DND-41 (cell line): ENCODE data around the gene RUNX1.
A peak's percentile ranks its signal among the peaks of the same experiment; 100 is the strongest.

Source experiments
- ATAC-seq: fragments of 200-7000 bp; cut with Tn5 transposase; 3 replicates; pipeline ENCODE4 v1.9.1; 2021; ENCODE audit warnings: low read depth; ENCODE audit not compliant: insufficient read depth
- DNase-seq: peaks from one replicate; pipeline ENCODE4 v3.0.0-alpha.2; 2020
- H2AFZ ChIP-seq: 2 replicates; pipeline ENCODE4 v1.6.0; 2012; ENCODE audit warnings: low read depth, low read length
- H3K27ac ChIP-seq: 2 replicates; pipeline ENCODE4 v1.5.1; 2012; ENCODE audit warnings: low read length, inconsistent platforms
- H3K27me3 ChIP-seq: fragments of 200-600 bp; sonication (generic); 2 replicates; pipeline ENCODE4 v1.6.0; 2012; ENCODE audit warnings: low read length, mild to moderate bottlenecking, inconsistent platforms; ENCODE audit not compliant: insufficient read depth, poor library complexity
- H3K36me3 ChIP-seq: 2 replicates; pipeline ENCODE4 v1.5.1; 2012; ENCODE audit warnings: low read length, inconsistent platforms; ENCODE audit not compliant: insufficient read depth
- H3K4me1 ChIP-seq: 2 replicates; pipeline ENCODE4 v1.5.1; 2012; ENCODE audit warnings: mild to moderate bottlenecking, low read length; ENCODE audit not compliant: insufficient read depth
- H3K4me2 ChIP-seq: 2 replicates; pipeline ENCODE4 v1.6.0; 2012; ENCODE audit warnings: mild to moderate bottlenecking, moderate library complexity, low read length, inconsistent platforms; ENCODE audit not compliant: insufficient read depth
- H3K4me3 ChIP-seq, 2 experiments: fragments of 200-600 bp in 1 of 2; shearing (Covaris generic) in 1 of 2; 2 replicates each; pipeline ENCODE4 v1.5.1; 2012 to 2016; ENCODE audit warnings: inconsistent platforms in 2 of 2, low read length in 2 of 2, mild to moderate bottlenecking in 2 of 2, low read depth in 1 of 2, moderate library complexity in 1 of 2
- H3K79me2 ChIP-seq: 2 replicates; pipeline ENCODE4 v1.6.0; 2012; ENCODE audit warnings: low read length, inconsistent platforms; ENCODE audit not compliant: insufficient read depth
- H3K9ac ChIP-seq: 2 replicates; pipeline ENCODE4 v1.6.0; 2012; ENCODE audit warnings: low read depth, mild to moderate bottlenecking, inconsistent platforms, low read length, moderate library complexity
- H3K9me3 ChIP-seq: 2 replicates; pipeline ENCODE4 v1.5.1; 2012; ENCODE audit warnings: low read length, moderate library complexity, mild to moderate bottlenecking, inconsistent platforms; ENCODE audit not compliant: insufficient read depth, severe bottlenecking
- H4K20me1 ChIP-seq: 2 replicates; pipeline ENCODE4 v1.6.0; 2012; ENCODE audit warnings: low read length; ENCODE audit not compliant: insufficient read depth
- EZH2 ChIP-seq: IDR thresholded peaks from 3 replicates; pipeline ENCODE4 v1.6.1; 2012; ENCODE audit warnings: borderline replicate concordance, low read depth, mild to moderate bottlenecking, moderate library complexity, low read length, inconsistent platforms; ENCODE audit not compliant: severe bottlenecking
- TF ChIP-seq, protein P1 (sequence below): IDR thresholded peaks from 2 replicates; pipeline ENCODE4 v1.5.1; 2012; ENCODE audit warnings: borderline replicate concordance, low read length, moderate library complexity, mild to moderate bottlenecking; ENCODE audit not compliant: poor library complexity, severe bottlenecking; ENCODE audit errors: extremely low read depth

The RUNX1 gene

DNA sequence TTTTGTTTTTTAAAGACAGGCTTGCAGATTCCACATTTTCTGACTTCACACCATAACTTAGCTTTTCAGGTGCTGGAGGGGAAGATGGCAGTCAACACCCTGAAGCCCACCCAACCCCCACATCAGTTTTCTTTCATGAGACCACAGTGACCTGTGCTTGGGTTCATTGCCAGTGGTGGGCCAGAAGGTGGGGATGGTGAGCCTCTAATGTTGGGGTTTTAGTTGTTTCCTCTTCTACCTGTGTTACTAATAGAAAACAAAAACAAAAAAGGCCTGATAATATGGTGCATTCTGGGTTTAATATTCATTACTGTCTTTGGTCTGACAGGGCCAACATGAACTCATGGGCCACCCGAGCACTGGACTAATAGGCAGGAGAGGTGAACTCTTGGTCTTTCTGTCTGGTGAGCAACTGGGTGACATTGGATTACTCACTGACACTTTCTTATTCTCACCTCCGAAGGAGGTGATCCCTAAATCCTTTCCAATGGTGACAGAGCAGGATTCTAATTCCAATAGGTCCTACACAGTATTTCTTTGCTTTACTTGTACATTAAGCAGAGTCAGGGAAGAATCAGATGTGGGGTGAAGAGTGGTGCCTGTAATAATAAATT, 247.5 kb downstream of the RUNX1 start:
- Histone ChIP-seq H3K27me3 (no peaks in the 10 kb centered on the region), H3K79me2 (peaks cover 42% of the 10 kb centered on the region), H3K4me2 (no peak overlapping the region), H3K27ac (no peak overlapping the region), H3K4me1 (no peaks in the 10 kb centered on the region), H3K9me3 (no peaks in the 10 kb centered on the region), H3K9ac (no peak overlapping the region), H3K4me3 (no peak overlapping the region), H3K36me3 (peaks cover 91% of the 10 kb centered on the region), H2AFZ (no peak overlapping the region), H4K20me1 (peaks cover 34% of the 10 kb centered on the region; the same call in 1 of the 2 replicates)
- ATAC-seq (peak; percentile 60; the same call in 2 of the 3 replicates), DNase-seq (no peak)
- TF ChIP-seq EZH2, result no peak
- TF ChIP-seq, protein P1, sequence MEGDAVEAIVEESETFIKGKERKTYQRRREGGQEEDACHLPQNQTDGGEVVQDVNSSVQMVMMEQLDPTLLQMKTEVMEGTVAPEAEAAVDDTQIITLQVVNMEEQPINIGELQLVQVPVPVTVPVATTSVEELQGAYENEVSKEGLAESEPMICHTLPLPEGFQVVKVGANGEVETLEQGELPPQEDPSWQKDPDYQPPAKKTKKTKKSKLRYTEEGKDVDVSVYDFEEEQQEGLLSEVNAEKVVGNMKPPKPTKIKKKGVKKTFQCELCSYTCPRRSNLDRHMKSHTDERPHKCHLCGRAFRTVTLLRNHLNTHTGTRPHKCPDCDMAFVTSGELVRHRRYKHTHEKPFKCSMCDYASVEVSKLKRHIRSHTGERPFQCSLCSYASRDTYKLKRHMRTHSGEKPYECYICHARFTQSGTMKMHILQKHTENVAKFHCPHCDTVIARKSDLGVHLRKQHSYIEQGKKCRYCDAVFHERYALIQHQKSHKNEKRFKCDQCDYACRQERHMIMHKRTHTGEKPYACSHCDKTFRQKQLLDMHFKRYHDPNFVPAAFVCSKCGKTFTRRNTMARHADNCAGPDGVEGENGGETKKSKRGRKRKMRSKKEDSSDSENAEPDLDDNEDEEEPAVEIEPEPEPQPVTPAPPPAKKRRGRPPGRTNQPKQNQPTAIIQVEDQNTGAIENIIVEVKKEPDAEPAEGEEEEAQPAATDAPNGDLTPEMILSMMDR, result peak; percentile 50

DNA sequence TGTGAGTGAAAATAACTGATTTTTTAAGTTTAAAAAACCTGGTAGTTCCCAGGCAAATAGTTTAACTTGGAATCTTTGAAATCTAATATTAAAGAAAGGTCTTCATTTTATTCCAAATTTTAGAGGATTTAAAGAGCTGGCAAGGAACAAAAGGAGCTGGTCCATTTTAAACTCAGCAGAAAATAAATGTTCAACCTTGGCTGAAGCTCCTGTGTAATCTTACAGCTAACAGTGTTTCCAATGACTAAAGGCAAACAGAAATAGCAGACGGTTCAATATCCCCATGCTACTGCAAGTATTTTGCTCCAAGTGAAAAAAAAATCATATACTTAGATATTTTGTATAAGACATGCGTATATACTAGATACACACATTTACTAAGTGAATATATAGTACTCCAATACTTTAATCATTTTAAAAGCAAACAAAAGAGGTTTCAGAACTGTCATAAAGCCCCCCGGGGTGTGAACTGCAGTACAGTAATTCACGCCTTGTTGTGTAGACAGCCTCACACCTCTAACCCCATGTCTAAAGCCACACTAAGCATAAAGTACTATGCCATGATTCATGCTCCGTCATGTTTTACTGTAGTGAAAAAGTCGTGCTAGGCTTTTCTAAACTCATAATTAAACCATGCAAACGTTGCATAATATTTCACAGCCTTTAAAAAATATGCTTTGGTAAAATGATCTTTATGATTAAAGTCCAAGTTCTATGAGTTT, 248.1 kb downstream of the RUNX1 start:
- H3K4me3 ChIP-seq, result no peak overlapping the region
- H3K27me3 ChIP-seq, result no peaks in the 10 kb centered on the region
- ATAC-seq, result no peak
- no peaks in the 10 kb centered on the region for H3K4me1 ChIP-seq
- H3K27ac ChIP-seq, result no peak overlapping the region
- H2AFZ ChIP-seq, result no peak overlapping the region
- peaks cover 91% of the 10 kb centered on the region for H3K36me3 ChIP-seq
- no peak for TF ChIP-seq EZH2
- TF ChIP-seq, protein P1, result no peak
- no peak overlapping the region for H3K9ac ChIP-seq
- no peak for DNase-seq
- H3K79me2 ChIP-seq, result peaks cover 35% of the 10 kb centered on the region
- H4K20me1 ChIP-seq, result peaks cover 37% of the 10 kb centered on the region; the same call in 1 of the 2 replicates
- H3K9me3 ChIP-seq, result no peaks in the 10 kb centered on the region
- H3K4me2 ChIP-seq, result no peak overlapping the region

DNA sequence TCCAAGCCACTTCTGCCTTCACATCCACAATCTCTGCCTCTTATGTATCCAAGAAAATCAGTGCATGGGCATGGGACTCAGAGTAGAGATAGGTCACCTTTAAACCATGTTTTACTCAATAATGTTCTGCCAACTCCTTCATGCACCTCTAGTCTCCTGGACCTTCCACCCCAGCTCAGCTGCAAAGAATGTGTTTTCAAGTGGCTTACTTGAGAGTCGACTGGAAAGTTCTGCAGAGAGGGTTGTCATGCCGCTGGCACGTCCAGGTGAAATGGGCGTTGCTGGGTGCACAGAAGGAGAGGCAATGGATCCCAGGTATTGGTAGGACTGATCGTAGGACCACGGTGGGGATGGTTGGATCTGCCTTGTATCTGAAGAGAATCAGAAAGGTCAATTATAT, 250.0 kb downstream of the RUNX1 start:
- H3K4me3 ChIP-seq, result no peak overlapping the region
- no peaks in the 10 kb centered on the region for H3K27me3 ChIP-seq
- no peak overlapping the region for H3K4me2 ChIP-seq
- peaks cover 20% of the 10 kb centered on the region for H3K79me2 ChIP-seq
- peaks cover 43% of the 10 kb centered on the region; the same call in 1 of the 2 replicates for H4K20me1 ChIP-seq
- DNase-seq, result no peak
- H3K4me1 ChIP-seq, result no peaks in the 10 kb centered on the region
- no peak for ATAC-seq
- peaks cover 97% of the 10 kb centered on the region for H3K36me3 ChIP-seq
- H2AFZ ChIP-seq, result no peak overlapping the region
- TF ChIP-seq, protein P1, result no peak
- TF ChIP-seq EZH2, result no peak
- no peak overlapping the region for H3K27ac ChIP-seq
- no peak overlapping the region for H3K9ac ChIP-seq
- H3K9me3 ChIP-seq, result no peaks in the 10 kb centered on the region
